ENCODE measurements around the gene SENP2. TPM values are rescaled to one million over a fixed set of nuclear protein-coding genes. Genes with fewer than 3 reads are reported as not detected.
A peak's percentile ranks its signal among the peaks of the same experiment; 100 is the strongest.
"Not testable (repeated sequence)": the region's sequence is repeated elsewhere in the genome, so short reads cannot be mapped to it uniquely, and the experiment has no call there.

SENP2 gene
- total RNA-seq, 1 donor from 2014 or later, result 52.3 TPM

DNA sequence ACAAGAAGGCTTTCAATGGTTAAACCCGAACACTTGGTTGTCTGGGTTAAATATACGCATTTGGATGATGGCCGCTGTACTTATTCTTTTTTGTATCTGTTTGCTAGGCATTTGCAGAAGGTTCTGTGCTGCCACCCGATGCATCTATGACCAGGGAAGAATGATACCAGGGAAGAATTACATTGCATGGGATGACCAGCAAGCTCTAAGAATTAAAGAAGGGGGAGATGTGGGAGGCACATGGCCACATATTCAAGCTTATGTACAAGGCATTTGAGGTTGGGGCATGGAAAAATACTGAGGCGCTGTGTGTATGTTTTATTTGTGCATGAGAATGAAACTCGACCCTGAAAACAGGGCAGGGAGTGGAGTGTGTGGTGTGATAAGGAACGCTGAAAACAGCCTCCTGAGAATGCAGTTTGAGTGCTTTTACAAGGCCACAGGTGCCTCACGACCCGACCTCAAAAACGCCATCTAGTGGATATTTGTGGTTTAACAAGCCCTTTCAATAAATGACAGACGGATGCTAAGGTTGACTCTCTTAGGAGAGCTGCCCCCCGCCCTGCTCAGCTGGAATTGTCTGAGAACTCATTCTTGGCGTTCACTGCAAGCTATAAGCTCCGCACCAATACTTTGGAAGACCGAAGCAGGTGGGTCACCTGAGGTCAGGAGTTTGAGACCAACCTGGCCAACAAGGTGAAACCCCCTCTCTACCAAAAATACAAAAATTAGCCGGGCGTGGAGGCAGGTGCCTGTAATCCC, 10.8 kb upstream of the SENP2 start:
- not testable (repeated sequence) for H3K36me3 Mint-ChIP-seq (ENCODE audit: insufficient read depth); H3K4me3 Mint-ChIP-seq (ENCODE audit: low read depth); H3K27me3 Mint-ChIP-seq; H3K4me1 Mint-ChIP-seq (ENCODE audit: low read depth)
- peak; percentile 37 for DNase-seq (ENCODE audit: low spot score, unreplicated experiment)
- TF ChIP-seq, protein P1, sequence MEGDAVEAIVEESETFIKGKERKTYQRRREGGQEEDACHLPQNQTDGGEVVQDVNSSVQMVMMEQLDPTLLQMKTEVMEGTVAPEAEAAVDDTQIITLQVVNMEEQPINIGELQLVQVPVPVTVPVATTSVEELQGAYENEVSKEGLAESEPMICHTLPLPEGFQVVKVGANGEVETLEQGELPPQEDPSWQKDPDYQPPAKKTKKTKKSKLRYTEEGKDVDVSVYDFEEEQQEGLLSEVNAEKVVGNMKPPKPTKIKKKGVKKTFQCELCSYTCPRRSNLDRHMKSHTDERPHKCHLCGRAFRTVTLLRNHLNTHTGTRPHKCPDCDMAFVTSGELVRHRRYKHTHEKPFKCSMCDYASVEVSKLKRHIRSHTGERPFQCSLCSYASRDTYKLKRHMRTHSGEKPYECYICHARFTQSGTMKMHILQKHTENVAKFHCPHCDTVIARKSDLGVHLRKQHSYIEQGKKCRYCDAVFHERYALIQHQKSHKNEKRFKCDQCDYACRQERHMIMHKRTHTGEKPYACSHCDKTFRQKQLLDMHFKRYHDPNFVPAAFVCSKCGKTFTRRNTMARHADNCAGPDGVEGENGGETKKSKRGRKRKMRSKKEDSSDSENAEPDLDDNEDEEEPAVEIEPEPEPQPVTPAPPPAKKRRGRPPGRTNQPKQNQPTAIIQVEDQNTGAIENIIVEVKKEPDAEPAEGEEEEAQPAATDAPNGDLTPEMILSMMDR (IDR thresholded peaks at IDR 0.05; ENCODE audit: unreplicated experiment), result peak; percentile 69
- peaks cover 14% of the 10 kb centered on the region for H3K9me3 Mint-ChIP-seq (ENCODE audit: low read depth)
- peak overlapping the region; percentile 14 for H3K27ac Mint-ChIP-seq

DNA sequence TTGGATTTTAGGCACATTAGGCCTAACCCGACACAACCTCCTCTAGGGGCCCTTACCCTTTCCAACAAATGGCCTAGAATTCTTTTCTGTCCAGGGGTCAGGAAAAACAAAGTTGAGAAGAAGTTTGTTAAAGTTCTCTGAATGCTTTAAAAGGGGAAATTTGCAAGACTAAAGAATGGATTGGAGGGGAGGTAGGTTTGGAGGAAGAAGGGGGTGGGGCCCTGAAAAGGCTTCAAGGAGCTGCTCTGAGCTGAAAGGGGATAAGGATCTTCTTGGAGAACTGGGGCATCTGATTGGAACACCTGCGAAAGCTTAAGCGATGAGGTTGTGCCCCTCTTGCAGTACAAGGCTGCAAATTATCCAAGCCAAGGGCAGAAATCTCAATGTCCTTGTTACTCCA, 3.9 kb upstream of the SENP2 start:
- no peak overlapping the region for H3K27ac Mint-ChIP-seq

DNA sequence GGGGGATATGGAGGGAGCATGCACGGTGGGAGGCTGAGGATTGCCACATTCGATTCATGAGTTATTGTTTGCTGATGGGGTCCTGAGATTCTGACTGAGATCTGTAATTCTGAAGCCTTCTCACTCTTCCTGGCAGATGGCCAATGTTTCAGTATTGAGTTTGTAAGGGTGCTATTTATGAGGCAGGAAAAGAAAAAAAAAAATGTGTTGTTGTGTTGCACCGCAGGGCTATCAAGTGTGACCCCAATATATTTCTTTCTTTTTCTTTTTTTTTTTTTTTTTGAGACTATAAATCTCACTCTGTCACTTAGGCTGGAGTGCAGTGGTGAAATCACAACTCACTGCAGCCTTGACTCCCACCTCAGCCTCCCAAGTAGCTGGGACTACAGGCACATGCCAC, 3.2 kb upstream of the SENP2 start:
- TF ChIP-seq, protein P1 (IDR thresholded peaks at IDR 0.05; ENCODE audit: unreplicated experiment), result no peak
- Mint-ChIP-seq H3K4me1 (ENCODE audit: low read depth) (peaks cover 21% of the 10 kb centered on the region), H3K36me3 (ENCODE audit: insufficient read depth) (no peaks in the 10 kb centered on the region), H3K4me3 (ENCODE audit: low read depth) (no peak overlapping the region), H3K27ac (no peak overlapping the region), H3K27me3 (peaks cover 14% of the 10 kb centered on the region), H3K9me3 (ENCODE audit: low read depth) (no peaks in the 10 kb centered on the region)
- DNase-seq (ENCODE audit: low spot score, unreplicated experiment), result no peak

More for the DNA sequence above, 3.9 kb upstream of the SENP2 start:
- no peak for DNase-seq (ENCODE audit: low spot score, unreplicated experiment)
- H3K9me3 Mint-ChIP-seq (ENCODE audit: low read depth), result no peaks in the 10 kb centered on the region
- H3K27me3 Mint-ChIP-seq, result peaks cover 14% of the 10 kb centered on the region
- TF ChIP-seq, protein P1 (IDR thresholded peaks at IDR 0.05; ENCODE audit: unreplicated experiment), result no peak
- H3K36me3 Mint-ChIP-seq (ENCODE audit: insufficient read depth), result no peaks in the 10 kb centered on the region
- H3K4me1 Mint-ChIP-seq (ENCODE audit: low read depth), result peaks cover 20% of the 10 kb centered on the region
- no peak overlapping the region for H3K4me3 Mint-ChIP-seq (ENCODE audit: low read depth)

DNA sequence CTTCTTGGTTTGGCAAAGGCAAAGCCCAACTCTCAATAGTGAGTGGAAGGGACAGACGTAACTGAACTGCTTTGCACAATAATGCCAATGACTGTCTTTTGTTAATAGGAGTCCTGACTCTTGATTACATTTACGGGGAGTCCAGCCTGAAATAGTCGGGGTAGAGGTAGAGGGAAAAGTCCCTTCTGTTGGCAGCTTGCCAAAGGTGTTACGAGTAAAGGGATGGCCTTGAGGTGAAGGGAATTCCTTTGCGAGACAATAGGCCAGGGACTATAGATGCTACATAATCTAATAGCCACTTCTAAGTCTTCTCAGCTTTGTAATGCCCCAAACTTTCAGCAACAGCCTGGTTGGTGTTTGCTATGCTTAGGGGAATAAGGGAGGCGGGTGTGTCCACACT, 2.2 kb upstream of the SENP2 start:
- DNase-seq (ENCODE audit: low spot score, unreplicated experiment), result no peak
- no peaks in the 10 kb centered on the region for H3K36me3 Mint-ChIP-seq (ENCODE audit: insufficient read depth)
- H3K4me1 Mint-ChIP-seq (ENCODE audit: low read depth), result peaks cover 23% of the 10 kb centered on the region
- no peaks in the 10 kb centered on the region for H3K9me3 Mint-ChIP-seq (ENCODE audit: low read depth)
- no peak overlapping the region for H3K27ac Mint-ChIP-seq
- TF ChIP-seq, protein P1 (IDR thresholded peaks at IDR 0.05; ENCODE audit: unreplicated experiment), result no peak
- H3K27me3 Mint-ChIP-seq, result peaks cover 14% of the 10 kb centered on the region
- H3K4me3 Mint-ChIP-seq (ENCODE audit: low read depth), result no peak overlapping the region

DNA sequence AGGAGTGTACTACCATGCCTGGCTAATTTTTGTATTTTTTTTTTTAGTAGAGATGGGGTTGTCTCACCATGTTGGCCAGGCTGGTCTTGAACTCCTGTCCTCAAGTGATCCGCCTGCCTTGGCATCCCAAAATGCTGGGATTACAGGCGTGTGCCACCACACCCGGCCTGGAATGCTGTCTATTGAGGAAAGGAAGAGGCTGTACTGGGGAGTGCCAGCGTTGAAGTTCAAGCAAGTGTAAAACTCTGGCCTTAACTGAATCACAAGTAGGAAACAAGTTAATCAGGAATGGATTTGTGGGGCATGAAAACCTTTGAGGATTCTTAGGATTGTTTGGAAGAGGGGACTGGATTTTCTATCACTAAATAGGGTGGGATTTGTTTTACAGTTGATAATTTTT, 1.4 kb upstream of the SENP2 start:
- no peaks in the 10 kb centered on the region for H3K36me3 Mint-ChIP-seq (ENCODE audit: insufficient read depth)
- H3K9me3 Mint-ChIP-seq (ENCODE audit: low read depth), result no peaks in the 10 kb centered on the region
- H3K27me3 Mint-ChIP-seq, result peaks cover 14% of the 10 kb centered on the region
- peaks cover 23% of the 10 kb centered on the region for H3K4me1 Mint-ChIP-seq (ENCODE audit: low read depth)
- H3K27ac Mint-ChIP-seq, result peak overlapping the region; percentile 65
- H3K4me3 Mint-ChIP-seq (ENCODE audit: low read depth), result peak overlapping the region; percentile 19
- TF ChIP-seq, protein P1 (IDR thresholded peaks at IDR 0.05; ENCODE audit: unreplicated experiment), result no peak
- DNase-seq (ENCODE audit: low spot score, unreplicated experiment), result no peak
